Mucosa of descending colon (tissue), 3 donors: ENCODE data around the gene KLHDC4. TPM values are rescaled to one million over a fixed set of nuclear protein-coding genes. Genes with fewer than 3 reads are reported as not detected.

Experiments
- ATAC-seq: fragments of 200-7000 bp; cut with Tn5 transposase; one replicate; pipeline ENCODE4 v1.9.1; 2020; ENCODE audit warnings: mild to moderate bottlenecking, moderate library complexity
- DNase-seq, 3 donors: peaks; one replicate each; pipeline ENCODE4 v3.0.0-alpha.2; 2020
- H3K36me3 ChIP-seq: fragments of 200-600 bp; one replicate; pipeline ENCODE4 v1.8.0; 2021; ENCODE audit warnings: low read depth, mild to moderate bottlenecking
- H3K4me1 ChIP-seq: fragments of 200-600 bp; one replicate; pipeline ENCODE4 v1.8.0; 2021; ENCODE audit warnings: low read depth, mild to moderate bottlenecking
- H3K4me3 ChIP-seq: fragments of 200-600 bp; one replicate; pipeline ENCODE4 v1.8.0; 2021; ENCODE audit warnings: mild to moderate bottlenecking
- H3K9me3 ChIP-seq: fragments of 200-600 bp; one replicate; pipeline ENCODE4 v1.8.0; 2021; ENCODE audit warnings: mild to moderate bottlenecking
- CTCF ChIP-seq: fragments of 200-600 bp; IDR thresholded peaks from one replicate; pipeline ENCODE4 v1.8.0; 2022; ENCODE audit warnings: antibody characterized with exemption, mild to moderate bottlenecking
- intact Hi-C, 2 donors: fragments of 100-400 bp; cut with DNase I in 1 of 2; cut with micrococcal nuclease in 1 of 2; formaldehyde crosslinking; loops; one replicate each; pipeline versions ENCODE4 v1.11.0 to v1.11.1; 2022; cut with DNase I, micrococcal nuclease
- total RNA-seq, 3 donors: library from RNA; stranded (reverse); fragmentation: NEBNext Ultra II Directional in 2 of 3; extraction: Animal tissue kit (Norgen Biotek cat#: 25700) in 2 of 3; gene quantifications; one replicate each; pipeline versions ENCODE4 v1.2.1 to v1.2.4, GENCODE V29; 2021 to 2023
- donor health status: DM: no; HTN: no; CAD: no; lungs with moderate emphysema.
- donor health status: DM: no; HTN: no; CAD: no.
- donor health status: DM: no; HTN: yes; CAD: no.

Gene KLHDC4
- total RNA-seq, 3 donors from 2014 or later: 41.6 to 67.7 (median 46.4) TPM

- intact Hi-C loops: no loop called here
- Histone ChIP-seq H3K9me3 (no peaks in the 10 kb centered on the region), H3K36me3 (no peaks in the 10 kb centered on the region), H3K4me3 (no peak overlapping the region), H3K4me1 (no peaks in the 10 kb centered on the region)
- DNase-seq (no peak), ATAC-seq (no peak)
- no peak for TF ChIP-seq CTCF
Observed at GRCh38 chr16:87666919-87667318, 98.9 kb downstream of the KLHDC4 start.

- H3K4me1 ChIP-seq: no peaks in the 10 kb centered on the region
- DNase-seq (no peak), ATAC-seq (no peak)
- H3K36me3 ChIP-seq: no peaks in the 10 kb centered on the region
- H3K9me3 ChIP-seq: no peaks in the 10 kb centered on the region
- H3K4me3 ChIP-seq: no peak overlapping the region
- intact Hi-C loops: no loop called here
- no peak for TF ChIP-seq CTCF
Observed at GRCh38 chr16:87665193-87665592, 100.6 kb downstream of the KLHDC4 start.

- H3K4me3 ChIP-seq: no peak overlapping the region
- H3K4me1 ChIP-seq: no peaks in the 10 kb centered on the region
- DNase-seq (no peak), ATAC-seq (no peak)
- TF ChIP-seq CTCF: no peak
- H3K9me3 ChIP-seq: no peaks in the 10 kb centered on the region
- intact Hi-C loops: no loop called here
- H3K36me3 ChIP-seq: no peaks in the 10 kb centered on the region
Observed at GRCh38 chr16:87664792-87665191, 101.0 kb downstream of the KLHDC4 start.

- ATAC-seq (peak; percentile 52), DNase-seq (no peak)
- Histone ChIP-seq H3K4me3 (no peak overlapping the region), H3K4me1 (no peaks in the 10 kb centered on the region), H3K9me3 (no peaks in the 10 kb centered on the region), H3K36me3 (no peaks in the 10 kb centered on the region)
- intact Hi-C loops: no loop called here
- no peak for TF ChIP-seq CTCF
Observed at GRCh38 chr16:87662254-87663204, 103.3 kb downstream of the KLHDC4 start.

GRCh38 chr16:87661561-87661960 lies 104.2 kb downstream of the KLHDC4 start:
- intact Hi-C loops: no loop called here
- ATAC-seq: peak; percentile 32
- Histone ChIP-seq H3K4me3 (no peak overlapping the region), H3K36me3 (no peaks in the 10 kb centered on the region), H3K9me3 (no peaks in the 10 kb centered on the region), H3K4me1 (no peaks in the 10 kb centered on the region)
- TF ChIP-seq CTCF: no peak
- DNase-seq: peak in 2 of 3 donors; percentile 40 to 42
